Hepatocyte (in vitro differentiated cells): ENCODE measurements around the gene RXFP4. TPM values are rescaled to one million over a fixed set of nuclear protein-coding genes. Genes with fewer than 3 reads are reported as not detected.

Experiments used
- DNase-seq: peaks from one replicate; pipeline ENCODE4 v3.0.0-alpha.2; 2016; ENCODE audit warnings: low spot score
- H2AFZ ChIP-seq: fragments of 200-600 bp; sonication (generic); 2 replicates; pipeline ENCODE4 v1.6.0; 2016; ENCODE audit warnings: antibody characterized with exemption, mild to moderate bottlenecking
- H3K27ac ChIP-seq: fragments of 200-600 bp; sonication (generic); 2 replicates; pipeline ENCODE4 v1.5.1; 2016; ENCODE audit warnings: mild to moderate bottlenecking
- H3K27me3 ChIP-seq: fragments of 200-600 bp; sonication (generic); 2 replicates; pipeline ENCODE4 v1.6.1; 2016
- H3K36me3 ChIP-seq: fragments of 200-600 bp; sonication (generic); replicated peaks from 2 replicates; pipeline ENCODE4 v1.5.1; 2016; ENCODE audit warnings: low read depth; ENCODE audit not compliant: insufficient read depth
- H3K4me1 ChIP-seq: fragments of 200-600 bp; sonication (generic); 2 replicates; pipeline ENCODE4 v1.5.1; 2016; ENCODE audit warnings: mild to moderate bottlenecking, moderate library complexity; ENCODE audit not compliant: insufficient read depth
- H3K4me2 ChIP-seq: fragments of 200-600 bp; sonication (generic); 2 replicates; pipeline ENCODE4 v1.6.0; 2016
- H3K4me3 ChIP-seq: fragments of 200-600 bp; sonication (generic); 2 replicates; pipeline ENCODE4 v1.5.1; 2016; ENCODE audit warnings: mild to moderate bottlenecking
- H3K79me2 ChIP-seq: fragments of 200-600 bp; sonication (generic); 2 replicates; pipeline ENCODE4 v1.6.0; 2017; ENCODE audit warnings: mild to moderate bottlenecking
- H3K9me2 ChIP-seq: fragments of 200-600 bp; sonication (generic); replicated peaks from 2 replicates; pipeline ENCODE4 v1.6.0; 2017; ENCODE audit warnings: mild to moderate bottlenecking; ENCODE audit not compliant: insufficient read depth
- H3K9me3 ChIP-seq: fragments of 200-600 bp; sonication (generic); 2 replicates; pipeline ENCODE4 v1.5.1; 2016; ENCODE audit warnings: low read depth, mild to moderate bottlenecking
- H4K20me1 ChIP-seq: fragments of 200-600 bp; sonication (generic); 2 replicates; pipeline ENCODE4 v1.6.0; 2016; ENCODE audit warnings: mild to moderate bottlenecking; ENCODE audit not compliant: insufficient read depth, poor library complexity, severe bottlenecking
- EZH2 ChIP-seq: fragments of 200-600 bp; sonication (generic); IDR thresholded peaks from 2 replicates; pipeline ENCODE4 v1.6.1; 2016; ENCODE audit warnings: antibody characterized with exemption, mild to moderate bottlenecking, borderline replicate concordance
- EZH2phosphoT487 ChIP-seq: fragments of 200-600 bp; sonication (generic); IDR thresholded peaks from one replicate; pipeline ENCODE4 v1.6.1; 2018; ENCODE audit warnings: antibody characterized with exemption, mild to moderate bottlenecking, low read depth, moderate library complexity; ENCODE audit not compliant: unreplicated experiment, severe bottlenecking
- WGBS: methylation state at CpG from one replicate; pipeline ENCODE4 v1.1.6; 2016; ENCODE audit warnings: low lambda C conversion rate; ENCODE audit errors: missing lambda C conversion rate; 5-methylcytosine and 5-hydroxymethylcytosine counted together
- polyA plus RNA-seq: library from polyadenylated mRNA; unstranded; fragments of >200 nt; fragmentation: Nextera tagmentation; extraction: Ambion mirVana; gene quantifications from 2 replicates; pipeline ENCODE4 v1.2.1, GENCODE V29; 2016
- total RNA-seq: library from RNA; depleted of rRNA; stranded (reverse); fragments of >200 nt; gene quantifications from 2 replicates; pipeline ENCODE4 v1.2.3, GENCODE V29; 2014
- TF ChIP-seq, protein P1 (sequence below): fragments of 200-600 bp; sonication (generic); IDR thresholded peaks from 2 replicates; pipeline ENCODE4 v1.5.1; 2016; ENCODE audit warnings: antibody characterized with exemption, mild to moderate bottlenecking; ENCODE audit not compliant: poor library complexity

The RXFP4 gene
- total and polyA plus RNA-seq, 2 experiments from 2014 or later, result 0.83 TPM; not detected in 1

DNA sequence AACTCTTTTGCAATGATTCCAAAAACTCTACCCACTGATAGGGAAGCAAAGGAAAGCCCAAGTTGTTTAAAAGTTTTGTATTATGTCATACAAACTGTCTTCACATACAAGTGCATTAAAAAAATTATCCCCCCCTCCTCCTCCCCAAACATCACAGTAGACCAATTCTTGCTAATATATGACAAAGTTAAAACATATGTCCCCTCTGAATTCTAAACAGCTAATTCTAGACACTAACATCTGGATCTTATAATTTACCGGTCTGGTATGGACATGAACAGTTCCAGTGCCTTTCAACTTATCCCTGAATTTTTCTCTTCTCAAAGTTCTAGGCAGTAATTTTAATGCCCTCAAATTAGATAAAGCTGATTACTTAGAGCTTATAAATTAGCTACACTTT is 43.7 kb upstream of the RXFP4 start:
- Histone ChIP-seq H3K4me3 (no peak overlapping the region), H3K27me3 (no peaks in the 10 kb centered on the region), H4K20me1 (no peaks in the 10 kb centered on the region), H3K4me1 (peaks cover 7% of the 10 kb centered on the region), H3K9me2 (no peaks in the 10 kb centered on the region), H3K36me3 (peaks cover 6% of the 10 kb centered on the region), H2AFZ (no peak overlapping the region), H3K79me2 (no peaks in the 10 kb centered on the region), H3K4me2 (no peak overlapping the region), H3K9me3 (no peaks in the 10 kb centered on the region), H3K27ac (no peak overlapping the region)
- DNase-seq, result no peak
- WGBS, result 67% methylated on average over 1 of the region's 1 CpG
- TF ChIP-seq, protein P1, sequence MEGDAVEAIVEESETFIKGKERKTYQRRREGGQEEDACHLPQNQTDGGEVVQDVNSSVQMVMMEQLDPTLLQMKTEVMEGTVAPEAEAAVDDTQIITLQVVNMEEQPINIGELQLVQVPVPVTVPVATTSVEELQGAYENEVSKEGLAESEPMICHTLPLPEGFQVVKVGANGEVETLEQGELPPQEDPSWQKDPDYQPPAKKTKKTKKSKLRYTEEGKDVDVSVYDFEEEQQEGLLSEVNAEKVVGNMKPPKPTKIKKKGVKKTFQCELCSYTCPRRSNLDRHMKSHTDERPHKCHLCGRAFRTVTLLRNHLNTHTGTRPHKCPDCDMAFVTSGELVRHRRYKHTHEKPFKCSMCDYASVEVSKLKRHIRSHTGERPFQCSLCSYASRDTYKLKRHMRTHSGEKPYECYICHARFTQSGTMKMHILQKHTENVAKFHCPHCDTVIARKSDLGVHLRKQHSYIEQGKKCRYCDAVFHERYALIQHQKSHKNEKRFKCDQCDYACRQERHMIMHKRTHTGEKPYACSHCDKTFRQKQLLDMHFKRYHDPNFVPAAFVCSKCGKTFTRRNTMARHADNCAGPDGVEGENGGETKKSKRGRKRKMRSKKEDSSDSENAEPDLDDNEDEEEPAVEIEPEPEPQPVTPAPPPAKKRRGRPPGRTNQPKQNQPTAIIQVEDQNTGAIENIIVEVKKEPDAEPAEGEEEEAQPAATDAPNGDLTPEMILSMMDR, result no peak
- TF ChIP-seq EZH2phosphoT487, result no peak
- TF ChIP-seq EZH2, result no peak

DNA sequence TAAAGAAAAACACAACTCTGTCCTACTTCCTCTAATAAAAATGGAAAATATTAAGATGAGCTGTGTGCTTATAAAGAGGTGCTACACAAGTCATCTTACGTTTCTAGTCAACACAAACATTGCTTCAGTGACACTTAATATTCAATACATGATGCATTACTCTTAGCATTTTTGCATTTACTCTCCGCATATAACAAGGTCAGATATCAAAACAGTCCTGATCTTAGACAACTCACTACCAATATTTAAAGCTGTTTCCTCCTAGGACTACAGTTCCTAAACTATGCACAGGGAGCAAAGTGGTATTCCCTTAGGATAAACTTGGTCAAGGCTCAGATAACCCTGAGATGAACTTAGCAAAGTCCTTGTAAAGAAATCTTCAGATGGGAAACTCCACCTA is 42.5 kb upstream of the RXFP4 start:
- Histone ChIP-seq H3K9me2 (no peaks in the 10 kb centered on the region), H3K36me3 (peaks cover 6% of the 10 kb centered on the region)
- 71% methylated on average over 2 of the region's 2 CpGs for WGBS

DNA sequence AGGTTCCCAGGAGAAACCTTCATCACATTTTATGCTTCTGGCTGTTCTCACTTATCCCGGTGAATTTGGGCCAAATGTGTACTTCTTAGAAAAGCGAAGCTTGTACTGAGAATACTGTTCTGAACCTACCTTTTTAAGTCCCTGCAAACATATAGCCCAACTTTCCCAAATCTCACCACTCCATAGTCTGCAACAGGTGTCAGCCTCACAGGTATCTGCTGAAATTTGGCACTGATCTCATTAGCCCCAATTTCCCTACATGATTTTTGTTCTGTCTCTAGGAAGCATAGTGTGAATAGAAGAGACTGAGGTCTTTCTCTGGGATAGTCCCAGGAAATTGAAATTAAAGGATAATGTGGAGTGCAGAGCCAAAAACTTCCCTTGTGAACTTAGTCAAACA is 41.8 kb upstream of the RXFP4 start:
- Histone ChIP-seq H3K36me3 (peaks cover 6% of the 10 kb centered on the region), H3K79me2 (no peaks in the 10 kb centered on the region), H2AFZ (no peak overlapping the region), H3K27ac (no peak overlapping the region), H3K4me1 (no peaks in the 10 kb centered on the region), H4K20me1 (no peaks in the 10 kb centered on the region), H3K27me3 (no peaks in the 10 kb centered on the region), H3K9me2 (no peaks in the 10 kb centered on the region), H3K4me3 (no peak overlapping the region), H3K9me3 (no peaks in the 10 kb centered on the region), H3K4me2 (no peak overlapping the region)
- no peak for DNase-seq
- WGBS, result 98% methylated on average over 2 of the region's 2 CpGs
- TF ChIP-seq, protein P1, result no peak
- TF ChIP-seq EZH2phosphoT487, result no peak
- no peak for TF ChIP-seq EZH2

More for the DNA sequence above, 42.5 kb upstream of the RXFP4 start:
- Histone ChIP-seq H2AFZ (no peak overlapping the region), H3K4me1 (no peaks in the 10 kb centered on the region), H3K4me3 (no peak overlapping the region), H3K4me2 (no peak overlapping the region), H4K20me1 (no peaks in the 10 kb centered on the region), H3K27me3 (no peaks in the 10 kb centered on the region), H3K79me2 (no peaks in the 10 kb centered on the region), H3K9me3 (no peaks in the 10 kb centered on the region), H3K27ac (no peak overlapping the region)
- no peak for TF ChIP-seq EZH2phosphoT487
- TF ChIP-seq, protein P1, result no peak
- DNase-seq, result no peak

DNA sequence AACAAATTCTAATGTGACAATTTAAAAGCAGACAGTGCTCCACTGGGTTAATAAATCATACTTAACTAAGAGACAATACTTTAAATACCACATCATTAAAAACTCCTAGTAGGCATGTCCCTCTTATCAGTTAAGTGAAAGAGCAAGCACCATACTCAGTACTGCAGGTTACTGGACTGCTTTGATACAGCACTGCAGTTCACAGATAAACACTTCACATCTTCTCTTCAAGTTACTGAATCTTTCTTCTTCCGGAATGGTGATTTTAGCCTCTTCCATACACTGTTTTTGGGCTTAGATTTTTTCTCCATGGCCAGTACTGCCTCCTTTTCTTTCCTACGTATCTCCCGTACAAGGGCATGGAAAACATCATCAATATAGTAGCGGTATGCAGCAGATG is 41.3 kb upstream of the RXFP4 start:
- H4K20me1 ChIP-seq, result no peaks in the 10 kb centered on the region
- no peak overlapping the region for H3K27ac ChIP-seq
- no peaks in the 10 kb centered on the region for H3K9me2 ChIP-seq
- H3K36me3 ChIP-seq, result peaks cover 6% of the 10 kb centered on the region
- no peak overlapping the region for H2AFZ ChIP-seq
- no peaks in the 10 kb centered on the region for H3K79me2 ChIP-seq
- H3K4me3 ChIP-seq, result no peak overlapping the region
- no peak for TF ChIP-seq EZH2
- TF ChIP-seq EZH2phosphoT487, result no peak
- TF ChIP-seq, protein P1, result no peak
- H3K27me3 ChIP-seq, result no peaks in the 10 kb centered on the region
- H3K4me1 ChIP-seq, result no peaks in the 10 kb centered on the region
- H3K9me3 ChIP-seq, result no peaks in the 10 kb centered on the region
- H3K4me2 ChIP-seq, result no peak overlapping the region
- DNase-seq, result no peak
- 94% methylated on average over 4 of the region's 4 CpGs for WGBS
